WTC11 (cell line): Measurements from ENCODE around the gene RMI2. TPM values are rescaled to one million over a fixed set of nuclear protein-coding genes. Genes with fewer than 3 reads are reported as not detected.

Source experiments
- ATAC-seq: fragments of 200-7000 bp; cut with Tn5 transposase; 2 replicates; pipeline ENCODE4 v1.10.0; 2021; ENCODE audit warnings: mild to moderate bottlenecking, moderate library complexity
- CTCF ChIA-PET: fragments of 300-600 bp; sonication (Branson Sonifier 250); formaldehyde crosslinking; loops from one replicate; lab custom pipeline; 2021; ENCODE audit warnings: antibody characterized with exemption; lab: Charles Lee
- POLR2A ChIA-PET: fragments of 350-600 bp; sonication (Branson Sonifier 250); formaldehyde crosslinking; loops from one replicate; lab custom pipeline; 2021; ENCODE audit warnings: antibody characterized with exemption; lab: Charles Lee
- DNase-seq: peaks from one replicate; pipeline ENCODE4 v3.0.0; 2021; ENCODE audit warnings: low spot score
- H3K27ac Mint-ChIP-seq: 2 replicates; pipeline ENCODE4 v1.8.0; 2021; ENCODE audit warnings: mixed read lengths
- H3K27me3 Mint-ChIP-seq: 2 replicates; pipeline ENCODE4 v1.8.0; 2021; ENCODE audit warnings: low read depth, mild to moderate bottlenecking, moderate library complexity, mixed read lengths
- H3K36me3 Mint-ChIP-seq: 2 replicates; pipeline ENCODE4 v1.8.0; 2021; ENCODE audit warnings: mixed read lengths
- H3K4me1 Mint-ChIP-seq: 2 replicates; pipeline ENCODE4 v1.8.0; 2022; ENCODE audit warnings: mixed read lengths
- H3K4me3 Mint-ChIP-seq: 2 replicates; pipeline ENCODE4 v1.8.0; 2021; ENCODE audit warnings: mild to moderate bottlenecking, moderate library complexity, mixed read lengths
- H3K9me3 Mint-ChIP-seq: 2 replicates; pipeline ENCODE4 v1.8.0; 2021; ENCODE audit warnings: mixed read lengths
- AFF4 ChIP-seq: sonication (generic); formaldehyde crosslinking; IDR thresholded peaks from 2 replicates; pipeline ENCODE4 v1.8.1; 2023; ENCODE audit warnings: mild to moderate bottlenecking, missing genetic modification reagents, borderline replicate concordance
- AR ChIP-seq: fragments of 250-450 bp; sonication (Bioruptor Pico); IDR thresholded peaks from 2 replicates; pipeline ENCODE4 v1.9.0; 2021; ENCODE audit warnings: mild to moderate bottlenecking
- ATF1 ChIP-seq: sonication (generic); formaldehyde crosslinking; IDR thresholded peaks from 2 replicates; pipeline ENCODE4 v1.8.1; 2023; ENCODE audit warnings: mild to moderate bottlenecking, moderate library complexity, missing genetic modification reagents
- ATF3 ChIP-seq: sonication (generic); formaldehyde crosslinking; conservative IDR thresholded peaks from 2 replicates; pipeline ENCODE4 v1.8.1; 2022; ENCODE audit warnings: mild to moderate bottlenecking, missing genetic modification reagents
- E2F5 ChIP-seq: sonication (generic); formaldehyde crosslinking; IDR thresholded peaks from 2 replicates; pipeline ENCODE4 v1.8.1; 2022; ENCODE audit warnings: mild to moderate bottlenecking, moderate library complexity, missing genetic modification reagents
- ELF4 ChIP-seq: sonication (generic); formaldehyde crosslinking; IDR thresholded peaks from 2 replicates; pipeline ENCODE4 v1.8.1; 2022; ENCODE audit warnings: low read depth, mild to moderate bottlenecking, moderate library complexity, missing genetic modification reagents
- ERG ChIP-seq: fragments of 250-450 bp; sonication (Bioruptor Pico); IDR thresholded peaks from 2 replicates; pipeline ENCODE4 v1.8.0; 2021; ENCODE audit warnings: mild to moderate bottlenecking
- GABPB1 ChIP-seq: sonication (generic); formaldehyde crosslinking; IDR thresholded peaks from 2 replicates; pipeline ENCODE4 v1.8.1; 2023; ENCODE audit warnings: mild to moderate bottlenecking, missing genetic modification reagents
- GRHL2 ChIP-seq: fragments of 250-450 bp; sonication (Bioruptor Pico); IDR thresholded peaks from 2 replicates; pipeline ENCODE4 v1.8.0; 2022; ENCODE audit warnings: mild to moderate bottlenecking, moderate library complexity; ENCODE audit not compliant: insufficient replicate concordance, severe bottlenecking
- JUN ChIP-seq: sonication (generic); formaldehyde crosslinking; IDR thresholded peaks from 2 replicates; pipeline ENCODE4 v1.8.0; 2023; ENCODE audit warnings: mild to moderate bottlenecking, missing genetic modification reagents
- MLX ChIP-seq: sonication (generic); formaldehyde crosslinking; IDR thresholded peaks from 2 replicates; pipeline ENCODE4 v1.8.1; 2023; ENCODE audit warnings: mild to moderate bottlenecking, missing genetic modification reagents, moderate library complexity
- NFYB ChIP-seq: sonication (generic); formaldehyde crosslinking; conservative IDR thresholded peaks from 2 replicates; pipeline ENCODE4 v1.8.0; 2022; ENCODE audit warnings: low read depth, missing genetic modification reagents
- PRRX2 ChIP-seq: fragments of 250-450 bp; sonication (Bioruptor Pico); IDR thresholded peaks from 2 replicates; pipeline ENCODE4 v1.8.0; 2021; ENCODE audit warnings: mild to moderate bottlenecking
- SOX15 ChIP-seq: fragments of 250-450 bp; sonication (Bioruptor Pico); IDR thresholded peaks from 2 replicates; pipeline ENCODE4 v1.9.0; 2021; ENCODE audit warnings: mild to moderate bottlenecking
- TP53 ChIP-seq: sonication (generic); formaldehyde crosslinking; IDR thresholded peaks from 2 replicates; pipeline ENCODE4 v1.8.1; 2023; ENCODE audit warnings: mild to moderate bottlenecking, missing genetic modification reagents
- ZNF232 ChIP-seq: sonication (generic); formaldehyde crosslinking; IDR thresholded peaks from 2 replicates; pipeline ENCODE4 v1.8.0; 2022; ENCODE audit warnings: mild to moderate bottlenecking, missing genetic modification reagents
- ZNF532 ChIP-seq: fragments of 250-450 bp; sonication (Bioruptor Pico); IDR thresholded peaks from 2 replicates; pipeline ENCODE4 v1.9.0; 2021; ENCODE audit warnings: mild to moderate bottlenecking, borderline replicate concordance
- ZSCAN18 ChIP-seq: fragments of 250-450 bp; sonication (Bioruptor Pico); IDR thresholded peaks from 2 replicates; pipeline ENCODE4 v2.1.2; 2022; ENCODE audit warnings: mild to moderate bottlenecking, moderate library complexity
- total RNA-seq: library from RNA; stranded (reverse); gene quantifications from 3 replicates; pipeline ENCODE4 v1.2.3, GENCODE V29; 2021

RMI2 gene
- total RNA-seq, 1 experiment from 2014 or later, result 79.0 TPM

GRCh38 chr16:11333010-11333409, 12.2 kb upstream of the RMI2 start:
- CTCF ChIA-PET, result interaction anchor here (1.1 to 1.5 kb wide), 3 partner anchors 24 to 379 kb away, joined by 3 to 4 read pairs (median 4); no protein-coding TSS in a partner anchor
- Mint-ChIP-seq H3K36me3 (peaks cover 40% of the 10 kb centered on the region), H3K27ac (peak overlapping the region; percentile 45; the same call in 1 of the 2 replicates)
- no peak for ATAC-seq
- no peak for DNase-seq
- TF ChIP-seq NFYB (CRISPR knock-in tag) (no peak), GABPB1 (no peak), ZSCAN18 (CRISPR knock-in tag) (no peak), AFF4 (CRISPR knock-in tag) (no peak), ATF3 (CRISPR knock-in tag) (no peak), ZNF232 (no peak)
- TF ChIP-seq, all 79 proteins: peak for 0
- Mint-ChIP-seq H3K4me1 (peaks cover 33% of the 10 kb centered on the region), H3K9me3 (peaks cover 21% of the 10 kb centered on the region), H3K4me3 (no peak overlapping the region), H3K27me3 (no peaks in the 10 kb centered on the region; the same call in 1 of the 2 replicates)
- POLR2A ChIA-PET, result interaction anchor here (0.6 kb wide), 1 partner anchor 257 kb away, joined by 4 read pairs; no protein-coding TSS in a partner anchor

- H3K4me1 Mint-ChIP-seq, result peaks cover 29% of the 10 kb centered on the region
- H3K36me3 Mint-ChIP-seq, result peaks cover 40% of the 10 kb centered on the region
- peak overlapping the region; percentile 69 for H3K27ac Mint-ChIP-seq
- no peak overlapping the region for H3K4me3 Mint-ChIP-seq
- H3K9me3 Mint-ChIP-seq, result peaks cover 21% of the 10 kb centered on the region
- ATAC-seq (no peak), DNase-seq (no peak)
- ChIA-PET CTCF (interaction anchor here (1.5 kb wide), 2 partner anchors 23 to 38 kb away, joined by 3 to 4 read pairs; no protein-coding TSS in a partner anchor), POLR2A (no interaction called here)
- H3K27me3 Mint-ChIP-seq, result no peaks in the 10 kb centered on the region; the same call in 1 of the 2 replicates
- TF ChIP-seq ERG (CRISPR knock-in tag) (no peak), ELF4 (no peak), E2F5 (no peak), ZNF532 (CRISPR knock-in tag) (no peak), AR (no peak), TP53 (CRISPR knock-in tag) (no peak), PRRX2 (no peak), ATF1 (CRISPR knock-in tag) (no peak), GRHL2 (CRISPR knock-in tag) (no peak), MLX (CRISPR knock-in tag) (no peak), JUN (CRISPR knock-in tag) (no peak), SOX15 (no peak)
These were observed 11.6 kb upstream of the RMI2 start for GRCh38 chr16:11333702-11334101.
